Right lobe of liver (tissue), 4 donors: ENCODE results near the gene LONP1.

ENCODE experiments used
- CTCF ChIP-seq, 4 donors: fragments of 200-600 bp in 3 of 4; fragments of 450-650 bp in 1 of 4; IDR thresholded peaks; one replicate each; pipeline versions ENCODE4 v1.5.1 to v1.8.0; 2016 to 2022; ENCODE audit warnings: antibody characterized with exemption in 4 of 4, mild to moderate bottlenecking in 2 of 4
- POLR2A ChIP-seq: fragments of 450-650 bp; IDR thresholded peaks from one replicate; pipeline ENCODE4 v1.6.1; 2017; ENCODE audit warnings: antibody characterized with exemption, mild to moderate bottlenecking
- donor health status: DM: no; HTN: no; CAD: no.
- donor health status: DM: no; HTN: no; CAD: no.
- donor health status: DM: no; HTN: yes; CAD: no.

- TF ChIP-seq CTCF (IDR thresholded peaks at IDR 0.05) = no peak
- TF ChIP-seq POLR2A = no peak
These were observed 55.4 kb downstream of the LONP1 start for GRCh38 chr19:5664515-5664914.
